ENCODE data around the gene OSBPL7. TPM values are rescaled to one million over a fixed set of nuclear protein-coding genes. Genes with fewer than 3 reads are reported as not detected.

The OSBPL7 gene
- total and polyA plus RNA-seq, 8 donors: 14.3 to 36.4 (median 19.0) TPM

- H3K4me1 ChIP-seq: no peaks in the 10 kb centered on the region
- no peak for TF ChIP-seq CTCF (IDR thresholded peaks at IDR 0.05)
- peaks cover 0 to 4% of the 10 kb centered on the region in 2 donors for H3K36me3 ChIP-seq
- intact Hi-C loops (cut with DNase I): no loop called here
- DNase-seq (no peak), ATAC-seq (no peak)
- H3K27ac ChIP-seq: no peak overlapping the region
- H3K9me3 ChIP-seq: no peaks in the 10 kb centered on the region
- no peak overlapping the region for H3K4me3 ChIP-seq
- H3K27me3 ChIP-seq: peaks cover 0 to 10% of the 10 kb centered on the region in 2 donors
These were observed 19.7 kb downstream of the OSBPL7 start for GRCh38 chr17:47801906-47802305.

- no peaks in the 10 kb centered on the region for H3K4me1 ChIP-seq
- no peaks in the 10 kb centered on the region for H3K36me3 ChIP-seq
- DNase-seq (no peak), ATAC-seq (no peak)
- H3K9me3 ChIP-seq: no peaks in the 10 kb centered on the region
- TF ChIP-seq CTCF (IDR thresholded peaks at IDR 0.05): no peak
- H3K27ac ChIP-seq: no peak overlapping the region
- intact Hi-C loops (cut with DNase I): no loop called here
- peaks cover 0 to 10% of the 10 kb centered on the region in 2 donors for H3K27me3 ChIP-seq
- H3K4me3 ChIP-seq: no peak overlapping the region
These were observed 20.3 kb downstream of the OSBPL7 start for GRCh38 chr17:47801176-47801765.

GRCh38 chr17:47800686-47801085, 20.9 kb downstream of the OSBPL7 start:
- H3K27me3 ChIP-seq: peaks cover 0 to 10% of the 10 kb centered on the region in 2 donors
- H3K9me3 ChIP-seq: no peaks in the 10 kb centered on the region
- ATAC-seq (no peak), DNase-seq (no peak)
- H3K36me3 ChIP-seq: no peaks in the 10 kb centered on the region
- no peak overlapping the region for H3K27ac ChIP-seq
- intact Hi-C loops (cut with DNase I): no loop called here
- no peak overlapping the region for H3K4me3 ChIP-seq
- TF ChIP-seq CTCF (IDR thresholded peaks at IDR 0.05): no peak
- no peaks in the 10 kb centered on the region for H3K4me1 ChIP-seq

GRCh38 chr17:47797797-47798196, 23.8 kb downstream of the OSBPL7 start:
- ATAC-seq: no peak
- DNase-seq: no peak
- Histone ChIP-seq H3K36me3 (no peaks in the 10 kb centered on the region), H3K4me3 (no peak overlapping the region), H3K27me3 (peaks cover 3 to 33% of the 10 kb centered on the region in 2 donors), H3K4me1 (no peaks in the 10 kb centered on the region), H3K27ac (no peak overlapping the region), H3K9me3 (no peaks in the 10 kb centered on the region)
- intact Hi-C loops (cut with DNase I): no loop called here
- TF ChIP-seq CTCF (IDR thresholded peaks at IDR 0.05): no peak

- Histone ChIP-seq H3K27me3 (peaks cover 46 to 82% of the 10 kb centered on the region in 2 donors), H3K9me3 (no peaks in the 10 kb centered on the region), H3K27ac (no peak overlapping the region), H3K4me1 (peaks cover 5 to 10% of the 10 kb centered on the region in 2 donors), H3K4me3 (no peak overlapping the region), H3K36me3 (no peaks in the 10 kb centered on the region)
- TF ChIP-seq CTCF (IDR thresholded peaks at IDR 0.05): no peak
- ATAC-seq: no peak
- no peak for DNase-seq
- intact Hi-C loops (cut with DNase I): no loop called here
These were observed 28.6 kb downstream of the OSBPL7 start for GRCh38 chr17:47792979-47793378.
